Measurements from ENCODE around the gene MRPL41.

MRPL41 gene

GRCh38 chr9:137570566-137570965, 18.9 kb downstream of the MRPL41 start:
- no peak overlapping the region for H3K9ac ChIP-seq (ENCODE audit: low read depth in 1 of 2, low read length in 2 of 2)
- H3K4me1 ChIP-seq (ENCODE audit: control insufficient read depth in 1 of 2, insufficient read depth in 2 of 2, low read length in 2 of 2) = peaks cover 0 to 4% of the 10 kb centered on the region in 2 donors
- H3K4me3 ChIP-seq (ENCODE audit: low read depth in 1 of 2, low read length in 2 of 2) = no peak overlapping the region
- no peak overlapping the region for H3K27ac ChIP-seq (ENCODE audit: low read depth, low read length)
- no peaks in the 10 kb centered on the region for H3K9me3 ChIP-seq (ENCODE audit: control insufficient read depth in 1 of 2, low read length in 2 of 2)
- no peaks in the 10 kb centered on the region for H3K27me3 ChIP-seq (ENCODE audit: control insufficient read depth in 1 of 2, insufficient read depth in 2 of 2, low read length in 2 of 2)
- H3K36me3 ChIP-seq (ENCODE audit: control insufficient read depth in 1 of 2, insufficient read depth in 2 of 2, low read length in 2 of 2) = peaks cover 7 to 36% of the 10 kb centered on the region in 2 donors

GRCh38 chr9:137574192-137574591, 22.5 kb downstream of the MRPL41 start:
- Histone ChIP-seq H3K9me3 (ENCODE audit: control insufficient read depth in 1 of 2, low read length in 2 of 2) (no peaks in the 10 kb centered on the region), H3K9ac (ENCODE audit: low read depth in 1 of 2, low read length in 2 of 2) (no peak overlapping the region), H3K4me3 (ENCODE audit: low read depth in 1 of 2, low read length in 2 of 2) (no peak overlapping the region), H3K36me3 (ENCODE audit: control insufficient read depth in 1 of 2, insufficient read depth in 2 of 2, low read length in 2 of 2) (peaks cover 11 to 45% of the 10 kb centered on the region in 2 donors), H3K4me1 (ENCODE audit: control insufficient read depth in 1 of 2, insufficient read depth in 2 of 2, low read length in 2 of 2) (peaks cover 19 to 29% of the 10 kb centered on the region in 2 donors), H3K27ac (ENCODE audit: low read depth, low read length) (no peak overlapping the region), H3K27me3 (ENCODE audit: control insufficient read depth in 1 of 2, insufficient read depth in 2 of 2, low read length in 2 of 2) (no peaks in the 10 kb centered on the region)

GRCh38 chr9:137575364-137575715, 23.7 kb downstream of the MRPL41 start:
- Histone ChIP-seq H3K27me3 (ENCODE audit: control insufficient read depth in 1 of 2, insufficient read depth in 2 of 2, low read length in 2 of 2) (no peaks in the 10 kb centered on the region), H3K9ac (ENCODE audit: low read depth in 1 of 2, low read length in 2 of 2) (no peak overlapping the region), H3K4me1 (ENCODE audit: control insufficient read depth in 1 of 2, insufficient read depth in 2 of 2, low read length in 2 of 2) (peaks cover 20 to 30% of the 10 kb centered on the region in 2 donors), H3K9me3 (ENCODE audit: control insufficient read depth in 1 of 2, low read length in 2 of 2) (no peaks in the 10 kb centered on the region), H3K4me3 (ENCODE audit: low read depth in 1 of 2, low read length in 2 of 2) (no peak overlapping the region), H3K36me3 (ENCODE audit: control insufficient read depth in 1 of 2, insufficient read depth in 2 of 2, low read length in 2 of 2) (peaks cover 11 to 44% of the 10 kb centered on the region in 2 donors), H3K27ac (ENCODE audit: low read depth, low read length) (no peak overlapping the region)

GRCh38 chr9:137575716-137576411, 24.2 kb downstream of the MRPL41 start:
- no peak overlapping the region for H3K27ac ChIP-seq (ENCODE audit: low read depth, low read length)
- no peaks in the 10 kb centered on the region for H3K27me3 ChIP-seq (ENCODE audit: control insufficient read depth in 1 of 2, insufficient read depth in 2 of 2, low read length in 2 of 2)
- H3K9ac ChIP-seq (ENCODE audit: low read depth in 1 of 2, low read length in 2 of 2) = no peak overlapping the region
- H3K4me1 ChIP-seq (ENCODE audit: control insufficient read depth in 1 of 2, insufficient read depth in 2 of 2, low read length in 2 of 2) = peaks cover 20 to 30% of the 10 kb centered on the region in 2 donors
- H3K9me3 ChIP-seq (ENCODE audit: control insufficient read depth in 1 of 2, low read length in 2 of 2) = no peaks in the 10 kb centered on the region
- peaks cover 11 to 39% of the 10 kb centered on the region in 2 donors for H3K36me3 ChIP-seq (ENCODE audit: control insufficient read depth in 1 of 2, insufficient read depth in 2 of 2, low read length in 2 of 2)
- no peak overlapping the region for H3K4me3 ChIP-seq (ENCODE audit: low read depth in 1 of 2, low read length in 2 of 2)

GRCh38 chr9:137578518-137579258, 27.0 kb downstream of the MRPL41 start, which contains the start of gene DPH7:
Gene DPH7 (minus strand): TSS chr9:137578925. CDS start chr9:137578777, 148 bp downstream.
- Histone ChIP-seq H3K9me3 (ENCODE audit: control insufficient read depth in 1 of 2, low read length in 2 of 2) (no peaks in the 10 kb centered on the region), H3K36me3 (ENCODE audit: control insufficient read depth in 1 of 2, insufficient read depth in 2 of 2, low read length in 2 of 2) (peaks cover 18 to 49% of the 10 kb centered on the region in 2 donors), H3K4me3 (ENCODE audit: low read depth in 1 of 2, low read length in 2 of 2) (peak within 1 kb of the TSS; percentile 83 to 89), H3K9ac (ENCODE audit: low read depth in 1 of 2, low read length in 2 of 2) (peak within 1 kb of the TSS; percentile 78 to 80), H3K27me3 (ENCODE audit: control insufficient read depth in 1 of 2, insufficient read depth in 2 of 2, low read length in 2 of 2) (no peaks in the 10 kb centered on the region), H3K4me1 (ENCODE audit: control insufficient read depth in 1 of 2, insufficient read depth in 2 of 2, low read length in 2 of 2) (peaks cover 20 to 30% of the 10 kb centered on the region in 2 donors), H3K27ac (ENCODE audit: low read depth, low read length) (peak within 1 kb of the TSS; percentile 50)

- H3K9me3 ChIP-seq (ENCODE audit: control insufficient read depth in 1 of 2, low read length in 2 of 2) = no peaks in the 10 kb centered on the region
- peak overlapping the region; percentile 78 to 79 for H3K9ac ChIP-seq (ENCODE audit: low read depth in 1 of 2, low read length in 2 of 2)
- H3K27ac ChIP-seq (ENCODE audit: low read depth, low read length) = no peak overlapping the region
- H3K4me1 ChIP-seq (ENCODE audit: control insufficient read depth in 1 of 2, insufficient read depth in 2 of 2, low read length in 2 of 2) = peaks cover 20 to 30% of the 10 kb centered on the region in 2 donors
- H3K36me3 ChIP-seq (ENCODE audit: control insufficient read depth in 1 of 2, insufficient read depth in 2 of 2, low read length in 2 of 2) = peaks cover 17 to 49% of the 10 kb centered on the region in 2 donors
- H3K4me3 ChIP-seq (ENCODE audit: low read depth in 1 of 2, low read length in 2 of 2) = peak overlapping the region; percentile 83 to 89
- no peaks in the 10 kb centered on the region for H3K27me3 ChIP-seq (ENCODE audit: control insufficient read depth in 1 of 2, insufficient read depth in 2 of 2, low read length in 2 of 2)
These were observed 27.6 kb downstream of the MRPL41 start for GRCh38 chr9:137579259-137579604.

GRCh38 chr9:137580209-137580953, 28.7 kb downstream of the MRPL41 start:
- Histone ChIP-seq H3K9ac (ENCODE audit: low read depth in 1 of 2, low read length in 2 of 2) (no peak overlapping the region), H3K9me3 (ENCODE audit: control insufficient read depth in 1 of 2, low read length in 2 of 2) (no peaks in the 10 kb centered on the region), H3K4me1 (ENCODE audit: control insufficient read depth in 1 of 2, insufficient read depth in 2 of 2, low read length in 2 of 2) (peaks cover 20 to 27% of the 10 kb centered on the region in 2 donors), H3K4me3 (ENCODE audit: low read depth in 1 of 2, low read length in 2 of 2) (no peak overlapping the region), H3K36me3 (ENCODE audit: control insufficient read depth in 1 of 2, insufficient read depth in 2 of 2, low read length in 2 of 2) (peaks cover 18 to 45% of the 10 kb centered on the region in 2 donors), H3K27me3 (ENCODE audit: control insufficient read depth in 1 of 2, insufficient read depth in 2 of 2, low read length in 2 of 2) (no peaks in the 10 kb centered on the region), H3K27ac (ENCODE audit: low read depth, low read length) (no peak overlapping the region)

GRCh38 chr9:137580954-137581322, 29.3 kb downstream of the MRPL41 start:
- Histone ChIP-seq H3K27me3 (ENCODE audit: control insufficient read depth in 1 of 2, insufficient read depth in 2 of 2, low read length in 2 of 2) (no peaks in the 10 kb centered on the region), H3K36me3 (ENCODE audit: control insufficient read depth in 1 of 2, insufficient read depth in 2 of 2, low read length in 2 of 2) (peaks cover 14 to 45% of the 10 kb centered on the region in 2 donors), H3K9me3 (ENCODE audit: control insufficient read depth in 1 of 2, low read length in 2 of 2) (no peaks in the 10 kb centered on the region), H3K4me1 (ENCODE audit: control insufficient read depth in 1 of 2, insufficient read depth in 2 of 2, low read length in 2 of 2) (peaks cover 17 to 23% of the 10 kb centered on the region in 2 donors), H3K4me3 (ENCODE audit: low read depth in 1 of 2, low read length in 2 of 2) (no peak overlapping the region), H3K9ac (ENCODE audit: low read depth in 1 of 2, low read length in 2 of 2) (no peak overlapping the region), H3K27ac (ENCODE audit: low read depth, low read length) (no peak overlapping the region)

- H3K27ac ChIP-seq (ENCODE audit: low read depth, low read length) = no peak overlapping the region
- H3K9me3 ChIP-seq (ENCODE audit: control insufficient read depth in 1 of 2, low read length in 2 of 2) = no peaks in the 10 kb centered on the region
- H3K36me3 ChIP-seq (ENCODE audit: control insufficient read depth in 1 of 2, insufficient read depth in 2 of 2, low read length in 2 of 2) = peaks cover 14 to 48% of the 10 kb centered on the region in 2 donors
- no peaks in the 10 kb centered on the region for H3K27me3 ChIP-seq (ENCODE audit: control insufficient read depth in 1 of 2, insufficient read depth in 2 of 2, low read length in 2 of 2)
- no peak overlapping the region for H3K9ac ChIP-seq (ENCODE audit: low read depth in 1 of 2, low read length in 2 of 2)
- H3K4me1 ChIP-seq (ENCODE audit: control insufficient read depth in 1 of 2, insufficient read depth in 2 of 2, low read length in 2 of 2) = peaks cover 13 to 18% of the 10 kb centered on the region in 2 donors
- no peak overlapping the region for H3K4me3 ChIP-seq (ENCODE audit: low read depth in 1 of 2, low read length in 2 of 2)
These were observed 29.9 kb downstream of the MRPL41 start for GRCh38 chr9:137581361-137582285.

Data from duodenal mucosa (tissue), 2 donors.